HG03280 (cell line): Measurements from ENCODE around the gene TSPAN9.

ENCODE experiments used
- ATAC-seq: cut with Tn5 transposase; IDR thresholded peaks from one replicate; pipeline ENCODE4 v1.9.1; 2021; ENCODE audit warnings: mild to moderate bottlenecking, moderate library complexity; ENCODE audit not compliant: unreplicated experiment

TSPAN9 gene

GRCh38 chr12:3201339-3202051 lies 124.3 kb downstream of the TSPAN9 start:
- no peak for ATAC-seq

DNA sequence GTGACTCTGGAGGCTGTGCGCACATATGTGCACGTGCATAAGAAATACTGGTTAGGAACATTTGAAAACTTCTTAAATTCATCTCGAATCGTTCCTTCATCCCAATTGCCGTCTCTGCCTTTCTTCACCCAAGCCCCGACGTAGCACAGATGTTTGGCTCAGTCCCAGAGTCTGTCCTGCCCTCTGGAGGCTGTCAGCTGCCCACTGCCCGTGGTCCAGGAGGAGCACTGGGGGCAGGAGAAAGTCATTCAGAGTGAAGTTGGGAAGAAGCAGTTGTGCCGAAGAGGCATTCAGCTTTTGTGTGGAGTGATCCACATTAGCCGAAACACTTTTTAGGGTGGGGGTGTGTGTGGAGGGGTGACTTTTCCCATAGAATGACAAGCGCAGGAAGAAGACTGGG lies 124.9 kb downstream of the TSPAN9 start:
- no peak for ATAC-seq

DNA sequence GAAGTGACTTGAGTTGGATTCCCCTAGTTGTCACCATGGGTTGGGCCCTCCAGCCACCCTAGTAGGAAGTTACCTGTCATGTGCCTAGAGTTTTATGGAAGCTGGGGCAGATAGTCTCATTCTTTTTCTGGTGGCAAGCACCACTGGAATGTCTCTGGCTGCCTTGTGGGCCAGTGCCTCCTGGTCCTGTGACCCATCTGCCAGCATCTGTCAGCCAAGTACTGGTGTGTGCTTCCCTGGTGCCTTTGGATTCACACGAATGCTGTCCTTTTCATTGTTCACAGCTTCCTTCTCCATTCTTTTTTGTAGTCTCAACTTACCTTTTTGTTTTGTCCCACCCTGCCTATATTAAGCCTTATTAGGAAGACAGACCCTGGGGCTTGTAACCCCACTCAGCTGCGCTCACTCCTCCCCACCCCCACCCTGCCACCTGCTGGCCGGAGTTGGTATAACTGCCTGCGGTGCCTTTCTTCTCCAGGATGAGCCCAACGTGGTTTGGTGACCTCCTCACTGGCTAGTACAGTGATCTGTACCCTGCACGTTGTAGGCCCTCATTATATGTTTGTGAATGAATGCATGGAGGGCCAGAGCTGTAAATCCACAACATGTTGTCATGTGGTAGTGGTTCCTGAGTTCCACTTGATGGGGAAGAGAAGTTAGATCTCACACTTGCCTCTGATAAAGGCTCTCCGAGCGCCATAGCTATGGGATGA lies 125.7 kb downstream of the TSPAN9 start:
- no peak for ATAC-seq

- ATAC-seq, result no peak
These were observed 126.5 kb downstream of the TSPAN9 start for GRCh38 chr12:3203713-3204112.

DNA sequence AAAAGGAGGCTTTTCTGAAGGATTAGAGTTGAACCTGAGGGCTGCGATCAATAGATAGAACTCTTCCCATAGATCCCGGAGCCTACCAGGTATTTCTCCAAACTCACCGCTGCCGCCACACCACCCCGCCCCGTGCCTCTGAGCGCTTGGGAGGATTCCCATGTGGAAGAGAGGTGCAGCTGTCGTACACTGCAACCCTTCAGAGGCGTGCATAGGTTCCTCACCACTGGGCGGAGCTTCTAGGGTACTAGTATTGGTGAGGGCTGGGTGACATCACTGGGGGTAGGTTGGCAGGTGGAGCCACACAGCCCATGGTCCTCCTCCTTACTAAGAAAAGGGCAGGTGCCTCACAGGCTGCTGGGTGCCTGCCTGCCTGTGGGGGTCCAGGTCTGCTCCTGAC lies 127.0 kb downstream of the TSPAN9 start:
- no peak for ATAC-seq

DNA sequence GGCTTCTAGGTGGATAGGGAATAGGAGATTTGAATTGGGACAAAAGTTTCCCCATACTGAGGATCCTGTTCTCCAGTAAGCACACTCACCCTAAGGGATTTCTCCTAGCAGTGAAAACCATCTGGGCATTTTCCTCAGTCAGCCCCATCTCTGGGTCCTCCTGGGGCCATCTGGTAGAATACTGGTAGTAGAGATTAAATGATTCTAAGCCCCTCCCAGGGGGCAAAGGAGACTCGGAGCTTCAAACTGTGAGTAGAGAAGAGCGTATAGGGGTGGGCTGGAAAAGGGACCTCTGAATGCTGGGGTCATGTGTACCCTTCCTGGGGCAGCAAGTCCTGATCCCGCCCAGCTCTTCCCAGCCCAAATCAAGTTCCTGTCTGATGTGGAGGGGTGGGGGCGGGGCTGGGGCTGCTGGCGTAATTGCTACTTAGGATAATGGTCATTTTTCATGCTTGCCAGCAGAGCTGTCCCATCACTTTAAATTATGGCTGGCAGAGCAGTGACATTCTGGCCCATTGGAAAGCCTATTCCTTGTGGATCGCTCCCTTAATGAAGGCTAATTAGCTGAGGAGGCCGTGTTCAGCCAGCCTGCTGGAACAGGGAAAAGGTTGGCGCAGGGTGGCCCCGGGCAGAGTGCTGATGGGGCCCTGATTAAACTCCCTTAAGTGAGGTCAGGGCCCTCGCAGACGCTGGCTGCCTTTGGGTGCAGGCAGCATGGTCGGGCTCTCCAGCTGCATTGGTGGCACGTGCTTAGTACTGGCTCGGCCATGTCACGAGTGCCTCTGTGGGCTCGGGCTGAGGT lies 127.8 kb downstream of the TSPAN9 start:
- ATAC-seq, result no peak

DNA sequence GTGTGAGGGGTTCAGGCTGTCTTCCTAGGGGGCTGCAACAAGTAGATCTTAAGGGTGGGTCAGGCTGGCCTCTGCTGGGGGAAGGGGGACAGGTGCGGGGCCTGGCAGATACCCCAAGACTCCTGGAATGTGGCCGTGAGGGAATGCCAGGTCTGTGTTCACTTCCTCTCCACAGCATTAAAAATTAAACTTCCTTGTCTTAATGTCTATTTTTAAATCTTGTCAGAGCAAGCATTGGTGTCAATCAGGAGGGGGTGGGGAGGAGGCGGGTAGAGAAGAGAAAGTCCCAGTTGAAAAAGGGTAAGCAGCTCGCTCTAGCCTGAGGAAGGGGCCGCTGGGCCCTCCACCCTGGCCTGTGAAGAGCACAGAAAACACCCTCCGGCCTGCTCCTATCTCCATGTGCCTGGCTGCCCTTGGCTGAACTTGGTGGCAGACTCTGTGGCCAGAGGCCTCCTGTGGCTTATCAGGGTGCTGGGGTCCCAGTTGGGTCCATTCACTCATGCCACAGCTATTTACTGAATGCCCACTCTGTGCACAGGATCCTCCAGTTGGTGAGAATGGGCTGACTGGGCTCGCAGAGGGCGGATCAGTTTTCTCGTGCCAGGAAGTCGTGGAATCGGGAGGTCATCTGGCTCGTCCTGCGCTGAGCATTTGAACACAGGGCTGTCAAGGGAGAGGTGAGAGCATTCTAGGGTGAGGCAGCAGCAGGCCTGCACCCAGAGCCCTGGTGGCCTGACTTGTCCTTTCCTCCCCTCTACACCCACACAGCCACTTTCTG lies 128.8 kb downstream of the TSPAN9 start:
- no peak for ATAC-seq

- no peak for ATAC-seq
These were observed 129.4 kb downstream of the TSPAN9 start for GRCh38 chr12:3206536-3207072.

DNA sequence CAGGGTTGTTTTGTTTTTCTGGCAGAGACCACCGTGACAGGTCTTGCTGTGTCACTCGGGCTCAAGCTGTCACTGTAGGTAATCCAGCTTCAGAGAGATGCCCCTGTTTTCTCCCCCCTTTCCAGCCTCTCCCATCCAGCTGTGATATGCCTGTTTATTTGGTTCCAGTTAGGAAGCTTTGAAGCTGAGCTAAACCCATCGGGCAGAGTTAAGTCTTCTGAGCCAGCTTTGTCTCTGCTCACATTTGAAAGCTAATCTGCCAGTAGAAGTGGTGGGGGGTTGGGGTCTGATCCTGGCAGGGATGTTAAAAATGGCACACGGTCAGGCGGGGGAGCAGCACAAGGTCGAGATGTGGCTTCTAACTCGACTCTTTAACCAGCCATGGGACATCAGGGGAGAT lies 130.0 kb downstream of the TSPAN9 start:
- no peak for ATAC-seq

GRCh38 chr12:3207858-3208257 lies 130.7 kb downstream of the TSPAN9 start:
- ATAC-seq, result no peak

DNA sequence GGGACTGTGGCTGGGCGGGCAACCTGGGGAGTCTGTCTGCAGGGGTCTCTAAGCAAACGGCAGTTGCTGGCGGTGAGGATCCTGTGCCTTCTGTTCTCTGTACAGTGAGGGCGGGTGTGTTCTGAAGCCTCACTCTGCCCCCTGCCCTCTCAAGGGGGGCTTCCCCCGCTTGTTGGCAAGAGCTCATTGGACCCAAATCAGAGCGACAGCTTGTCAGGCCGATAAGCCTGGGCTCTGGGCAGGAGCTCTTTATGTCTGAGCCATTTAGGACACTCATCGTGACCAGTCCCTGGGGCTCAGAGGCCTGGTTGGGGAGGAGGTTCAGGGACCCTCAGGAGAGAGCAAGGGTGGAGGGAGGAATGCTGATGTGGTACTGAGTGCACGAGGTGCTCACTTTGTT lies 136.0 kb downstream of the TSPAN9 start:
- ATAC-seq, result no peak

DNA sequence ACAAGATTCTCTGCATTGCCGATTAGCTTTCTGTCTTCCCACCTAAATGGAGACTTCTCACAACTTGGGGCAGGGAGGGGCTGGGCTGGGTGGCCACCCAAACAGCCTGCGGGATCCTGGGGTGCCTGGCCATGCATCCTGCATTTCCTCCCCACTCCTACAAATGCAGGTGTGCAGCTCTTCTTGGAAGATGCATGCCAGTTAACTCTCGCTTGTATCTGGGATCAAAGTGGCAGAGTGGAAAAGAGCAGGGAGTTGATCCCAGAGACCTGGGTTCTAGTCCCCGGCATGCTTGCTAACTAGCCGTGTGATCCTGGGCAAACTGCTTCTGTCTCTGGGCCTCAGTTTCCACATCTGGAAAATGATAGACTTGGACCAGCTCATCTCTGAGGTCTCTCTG lies 136.6 kb downstream of the TSPAN9 start:
- no peak for ATAC-seq

DNA sequence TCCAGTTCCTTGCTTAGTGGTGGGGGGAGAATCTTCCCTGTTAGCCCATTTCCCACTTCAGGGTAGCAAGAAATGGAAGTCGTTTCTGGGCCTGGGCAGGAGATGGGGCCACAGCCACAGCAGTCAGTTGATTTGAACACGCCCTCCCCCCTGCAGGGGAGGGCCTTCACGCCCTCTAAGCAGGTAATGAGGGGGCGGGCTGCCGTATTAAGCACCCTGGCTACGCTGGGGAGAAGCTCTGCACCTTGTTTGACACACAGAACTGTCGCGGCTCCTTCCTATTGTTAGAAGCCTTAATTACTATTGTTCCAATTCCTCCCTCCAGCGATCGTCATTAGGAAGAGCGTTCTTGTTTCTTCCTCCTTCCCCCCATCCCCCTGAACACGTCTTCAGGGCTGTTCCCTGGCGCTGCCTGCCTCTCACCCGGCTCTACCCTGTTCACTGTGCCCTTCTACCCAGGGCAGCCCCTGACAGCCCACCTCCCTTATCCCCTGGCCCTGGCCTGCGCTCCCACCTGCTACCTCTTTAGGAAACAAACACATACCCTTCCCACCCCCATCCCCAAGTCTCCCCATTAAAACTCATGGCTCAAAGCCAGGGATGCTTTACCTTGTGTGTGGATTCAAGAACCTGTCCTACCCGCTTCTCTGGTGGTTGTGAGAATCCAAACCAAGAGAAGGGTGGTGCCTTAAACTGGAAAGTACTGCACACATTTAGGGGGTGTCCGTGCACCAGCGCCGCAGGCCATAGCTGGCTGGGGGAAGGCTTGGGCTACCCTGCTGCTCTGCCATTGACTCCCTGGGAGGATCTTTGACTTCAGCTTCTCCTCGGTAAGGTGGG lies 137.6 kb downstream of the TSPAN9 start:
- no peak for ATAC-seq

DNA sequence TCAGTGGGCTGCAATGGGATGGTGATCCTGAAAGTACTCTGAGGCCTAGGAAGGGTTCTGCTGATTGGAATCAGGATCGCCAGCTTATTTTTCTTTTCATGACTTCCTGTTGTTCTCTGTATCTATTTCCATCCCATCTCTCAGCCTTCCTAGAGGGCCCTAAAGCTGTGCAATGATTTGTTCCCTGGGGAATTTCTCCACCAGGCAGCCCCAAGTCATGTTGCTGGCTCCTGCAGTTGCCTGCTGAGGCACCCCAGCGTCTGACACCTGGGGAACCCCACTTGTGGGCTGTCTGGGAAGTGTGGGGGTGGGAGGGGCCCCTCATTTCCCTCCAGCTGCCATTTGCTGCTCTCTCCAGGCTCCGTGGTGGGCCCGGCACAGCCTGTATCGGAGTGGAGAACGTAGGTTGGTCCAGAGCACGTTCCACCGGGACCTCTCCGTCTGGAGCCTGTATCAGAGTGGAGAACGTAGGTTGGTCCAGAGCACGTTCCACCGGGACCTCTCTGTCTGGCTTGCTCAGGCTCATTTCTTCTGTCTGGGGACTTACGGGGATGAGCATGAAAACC lies 138.3 kb downstream of the TSPAN9 start:
- no peak for ATAC-seq

- ATAC-seq, result no peak
These were observed 138.9 kb downstream of the TSPAN9 start for GRCh38 chr12:3216097-3216496.

GRCh38 chr12:3216726-3217682 lies 139.8 kb downstream of the TSPAN9 start:
- ATAC-seq, result no peak

GRCh38 chr12:3217683-3218079 lies 140.5 kb downstream of the TSPAN9 start:
- no peak for ATAC-seq
